ENCODE measurements around the gene KDM6B. TPM values are rescaled to one million over a fixed set of nuclear protein-coding genes. Genes with fewer than 3 reads are reported as not detected.

KDM6B gene
- total RNA-seq, 1 donor from 2014 or later = 41.0 TPM

Other genes with a start within 250 kb of the KDM6B start
- 5.1 TPM for gene SOX15, start 244.1 kb upstream of the KDM6B start, total RNA-seq
- 46.5 TPM for gene FXR2, start 219.3 kb upstream of the KDM6B start, total RNA-seq
- 68.7 TPM for gene SAT2, start 206.4 kb upstream of the KDM6B start, total RNA-seq
- gene SHBG, start 204.1 kb upstream of the KDM6B start, total RNA-seq = 0.53 TPM
- 14.3 TPM for gene ATP1B2, start 183.3 kb upstream of the KDM6B start, total RNA-seq
- 41.5 TPM for gene TP53, start 146.7 kb upstream of the KDM6B start, total RNA-seq
- gene WRAP53, start 145.7 kb upstream of the KDM6B start, total RNA-seq = 5.7 TPM
- gene EFNB3, start 129.0 kb upstream of the KDM6B start, total RNA-seq = 0.53 TPM
- gene DNAH2, start 116.5 kb upstream of the KDM6B start, total RNA-seq = 0.31 TPM
- gene TMEM88, start 20.8 kb downstream of the KDM6B start, total RNA-seq = 18.5 TPM
- gene NAA38, start 23.3 kb downstream of the KDM6B start, total RNA-seq = 53.5 TPM
- gene CYB5D1, start 23.8 kb downstream of the KDM6B start, total RNA-seq = 13.3 TPM
- 138 TPM for gene CHD3, start 54.6 kb downstream of the KDM6B start, total RNA-seq
- 5.7 TPM for gene RNF227, start 82.1 kb downstream of the KDM6B start, total RNA-seq
- 1.2 TPM for gene KCNAB3, start 95.6 kb downstream of the KDM6B start, total RNA-seq
- 78.3 TPM for gene TRAPPC1, start 97.7 kb downstream of the KDM6B start, total RNA-seq
- gene CNTROB, start 98.0 kb downstream of the KDM6B start, total RNA-seq = 27.8 TPM
- gene GUCY2D, start 168.4 kb downstream of the KDM6B start, total RNA-seq = not detected
- gene ALOX15B, start 204.8 kb downstream of the KDM6B start, total RNA-seq = not detected